Measurements from ENCODE around the gene SNED1.

GRCh38 chr2:241020629-241021190 is 22.3 kb downstream of the SNED1 start:
- TF ChIP-seq, protein P1, sequence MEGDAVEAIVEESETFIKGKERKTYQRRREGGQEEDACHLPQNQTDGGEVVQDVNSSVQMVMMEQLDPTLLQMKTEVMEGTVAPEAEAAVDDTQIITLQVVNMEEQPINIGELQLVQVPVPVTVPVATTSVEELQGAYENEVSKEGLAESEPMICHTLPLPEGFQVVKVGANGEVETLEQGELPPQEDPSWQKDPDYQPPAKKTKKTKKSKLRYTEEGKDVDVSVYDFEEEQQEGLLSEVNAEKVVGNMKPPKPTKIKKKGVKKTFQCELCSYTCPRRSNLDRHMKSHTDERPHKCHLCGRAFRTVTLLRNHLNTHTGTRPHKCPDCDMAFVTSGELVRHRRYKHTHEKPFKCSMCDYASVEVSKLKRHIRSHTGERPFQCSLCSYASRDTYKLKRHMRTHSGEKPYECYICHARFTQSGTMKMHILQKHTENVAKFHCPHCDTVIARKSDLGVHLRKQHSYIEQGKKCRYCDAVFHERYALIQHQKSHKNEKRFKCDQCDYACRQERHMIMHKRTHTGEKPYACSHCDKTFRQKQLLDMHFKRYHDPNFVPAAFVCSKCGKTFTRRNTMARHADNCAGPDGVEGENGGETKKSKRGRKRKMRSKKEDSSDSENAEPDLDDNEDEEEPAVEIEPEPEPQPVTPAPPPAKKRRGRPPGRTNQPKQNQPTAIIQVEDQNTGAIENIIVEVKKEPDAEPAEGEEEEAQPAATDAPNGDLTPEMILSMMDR (IDR thresholded peaks at IDR 0.05; ENCODE audit: borderline replicate concordance, extremely low read depth, low read length, poor library complexity, severe bottlenecking), result no peak
- TF ChIP-seq EZH2 (IDR thresholded peaks at IDR 0.05; ENCODE audit: borderline replicate concordance, low read depth, low read length, severe bottlenecking), result no peak
